Epithelial cell of proximal tubule (primary cell): ENCODE measurements around the gene C8A. TPM values are rescaled to one million over a fixed set of nuclear protein-coding genes. Genes with fewer than 3 reads are reported as not detected.
A peak's percentile ranks its signal among the peaks of the same experiment; 100 is the strongest.

Source experiments
- DNase-seq: peaks from one replicate; pipeline ENCODE4 v3.0.0-alpha.2; 2011; ENCODE audit warnings: low read depth
- H3K4me3 ChIP-seq: 2 replicates; pipeline ENCODE4 v1.5.1; 2011; ENCODE audit warnings: low read depth, mild to moderate bottlenecking, low read length
- total RNA-seq: library from RNA; depleted of rRNA; stranded (reverse); fragments of >200 nt; gene quantifications from 2 replicates; pipeline ENCODE4 v1.2.3, GENCODE V29; 2015
- TF ChIP-seq, protein P1 (sequence below): conservative IDR thresholded peaks from 2 replicates; pipeline ENCODE4 v1.5.1; 2012; ENCODE audit warnings: low read depth, mild to moderate bottlenecking, low read length

C8A gene
- total RNA-seq, 1 donor from 2014 or later = not detected

GRCh38 chr1:56827711-56828110, 26.9 kb upstream of the C8A start:
- TF ChIP-seq, protein P1, sequence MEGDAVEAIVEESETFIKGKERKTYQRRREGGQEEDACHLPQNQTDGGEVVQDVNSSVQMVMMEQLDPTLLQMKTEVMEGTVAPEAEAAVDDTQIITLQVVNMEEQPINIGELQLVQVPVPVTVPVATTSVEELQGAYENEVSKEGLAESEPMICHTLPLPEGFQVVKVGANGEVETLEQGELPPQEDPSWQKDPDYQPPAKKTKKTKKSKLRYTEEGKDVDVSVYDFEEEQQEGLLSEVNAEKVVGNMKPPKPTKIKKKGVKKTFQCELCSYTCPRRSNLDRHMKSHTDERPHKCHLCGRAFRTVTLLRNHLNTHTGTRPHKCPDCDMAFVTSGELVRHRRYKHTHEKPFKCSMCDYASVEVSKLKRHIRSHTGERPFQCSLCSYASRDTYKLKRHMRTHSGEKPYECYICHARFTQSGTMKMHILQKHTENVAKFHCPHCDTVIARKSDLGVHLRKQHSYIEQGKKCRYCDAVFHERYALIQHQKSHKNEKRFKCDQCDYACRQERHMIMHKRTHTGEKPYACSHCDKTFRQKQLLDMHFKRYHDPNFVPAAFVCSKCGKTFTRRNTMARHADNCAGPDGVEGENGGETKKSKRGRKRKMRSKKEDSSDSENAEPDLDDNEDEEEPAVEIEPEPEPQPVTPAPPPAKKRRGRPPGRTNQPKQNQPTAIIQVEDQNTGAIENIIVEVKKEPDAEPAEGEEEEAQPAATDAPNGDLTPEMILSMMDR = no peak
- DNase-seq = no peak
- no peak overlapping the region for H3K4me3 ChIP-seq

GRCh38 chr1:56830052-56830451, 24.5 kb upstream of the C8A start:
- no peak overlapping the region for H3K4me3 ChIP-seq
- DNase-seq = no peak
- TF ChIP-seq, protein P1 = no peak

DNA sequence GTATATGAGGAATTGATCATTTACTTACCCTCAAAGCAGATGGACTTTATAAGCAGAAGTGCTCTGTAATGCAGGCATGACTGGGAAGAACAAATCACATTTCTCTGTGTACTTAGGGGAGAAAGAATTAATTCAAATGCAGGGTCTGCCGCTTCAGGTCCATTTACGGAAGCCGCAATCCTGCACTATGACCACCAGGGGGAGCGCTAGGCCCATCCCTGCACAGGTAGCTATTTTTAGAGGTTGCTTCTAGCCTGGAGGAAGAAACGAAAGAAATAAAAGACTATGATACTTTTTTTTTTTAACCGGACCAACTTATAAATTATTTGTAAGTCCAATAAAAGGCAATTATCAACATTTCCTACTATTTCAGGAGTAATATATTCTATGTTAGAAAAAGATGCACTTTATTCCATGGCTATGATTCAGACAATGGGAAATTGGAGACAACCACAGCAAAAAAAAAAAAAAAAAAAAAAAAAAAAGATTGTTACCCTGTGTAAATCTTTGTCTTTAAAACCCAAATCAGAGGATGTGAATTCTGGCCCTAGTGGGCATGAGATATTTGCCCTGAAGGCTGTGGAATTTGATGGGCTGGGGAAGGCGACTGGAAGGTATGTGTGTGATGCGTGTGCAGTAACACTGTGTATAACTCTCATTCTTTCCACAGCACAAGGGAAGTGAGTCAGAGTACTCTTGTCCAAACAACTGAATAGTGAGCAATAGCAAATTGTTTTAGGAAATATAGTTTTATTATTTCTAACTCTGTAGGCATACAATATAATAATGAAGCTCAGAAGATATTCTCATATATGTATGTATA, 22.5 kb upstream of the C8A start:
- H3K4me3 ChIP-seq = no peak overlapping the region
- DNase-seq = peak; percentile 88
- TF ChIP-seq, protein P1 = peak; percentile 97

DNA sequence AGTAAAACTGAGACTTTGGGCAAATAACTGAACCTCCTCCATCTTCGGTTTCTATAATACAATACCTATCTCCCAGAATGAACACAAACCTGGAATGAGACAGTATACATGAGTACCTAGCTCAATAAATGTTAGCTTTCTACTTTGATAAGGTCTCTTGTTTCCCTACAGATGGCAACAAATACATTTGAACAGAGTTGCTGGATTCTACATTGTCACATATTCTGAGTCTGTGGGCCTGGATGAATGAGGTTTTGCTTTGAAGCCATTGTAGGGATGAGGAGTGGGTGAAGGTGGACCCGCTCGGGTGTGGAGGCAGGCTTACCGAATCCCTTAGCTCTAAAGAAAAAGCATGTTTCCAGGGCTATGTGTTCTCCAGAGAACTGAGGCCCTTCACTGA, 21.5 kb upstream of the C8A start:
- DNase-seq = no peak
- H3K4me3 ChIP-seq = no peak overlapping the region
- TF ChIP-seq, protein P1 = no peak

DNA sequence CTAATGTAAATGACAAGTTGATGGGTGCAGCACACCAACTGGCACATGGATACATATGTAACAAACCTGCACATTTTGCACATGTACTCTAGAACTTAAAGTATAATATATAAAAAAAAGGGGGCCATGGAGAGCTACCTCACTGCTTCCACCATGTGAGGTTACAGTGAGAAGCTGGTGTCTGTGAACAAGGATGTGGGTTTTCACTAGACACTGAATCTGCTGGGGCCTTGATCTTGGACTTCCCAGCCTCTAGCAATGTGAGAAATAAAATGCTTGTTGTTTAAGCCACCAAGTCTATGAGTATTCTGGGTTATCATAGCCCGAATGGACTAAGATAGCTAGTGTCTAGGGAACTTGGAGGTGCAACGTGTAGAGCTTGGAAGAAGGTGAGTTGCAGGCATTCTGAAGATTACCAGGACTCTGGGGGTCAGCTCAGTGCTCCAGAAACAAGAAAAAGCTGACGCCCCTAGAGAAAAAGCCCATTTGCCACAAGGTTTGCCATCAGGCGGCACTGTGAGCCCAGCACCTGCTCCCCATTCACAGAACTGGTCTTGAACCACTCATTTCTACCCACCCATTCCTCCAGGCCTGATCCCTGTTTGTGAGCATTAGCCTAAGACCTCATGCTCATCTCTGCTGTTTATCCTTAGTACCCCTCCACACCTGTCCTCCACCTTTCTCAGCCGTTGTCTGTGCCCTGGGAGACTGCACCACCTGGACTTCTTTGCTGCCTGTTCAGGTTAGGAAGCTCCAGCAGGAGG, 20.3 kb upstream of the C8A start:
- DNase-seq = no peak
- TF ChIP-seq, protein P1 = no peak
- no peak overlapping the region for H3K4me3 ChIP-seq

DNA sequence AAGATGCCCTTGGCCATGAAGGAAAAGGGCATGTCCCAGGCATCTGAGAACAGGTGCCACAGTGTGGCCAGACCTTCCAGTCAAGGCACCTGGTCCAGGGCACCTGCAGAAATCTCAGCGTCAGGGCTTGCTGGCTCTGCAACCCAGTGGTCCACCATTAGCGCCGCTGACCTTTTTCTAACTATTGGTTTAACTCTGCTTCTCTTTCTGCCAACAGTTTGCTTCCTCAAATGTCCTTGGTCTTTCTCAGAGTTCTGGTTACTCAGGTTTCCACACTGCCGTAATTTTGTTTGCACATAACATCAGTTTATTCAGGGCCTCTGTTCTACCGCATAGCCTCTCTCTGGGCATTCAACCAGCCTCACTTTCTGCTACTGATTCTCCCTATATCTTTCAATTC, 18.9 kb upstream of the C8A start:
- no peak overlapping the region for H3K4me3 ChIP-seq
- no peak for DNase-seq
- TF ChIP-seq, protein P1 = no peak
